TTC549 (cell line): ENCODE data around the gene INPP5D.
"Not testable (repeated sequence)": the region's sequence is repeated elsewhere in the genome, so short reads cannot be mapped to it uniquely, and the experiment has no call there.

Experiments used
- FAIRE-seq: peaks from 2 replicates; lab custom pipeline; 2012; peaks lifted over from hg19 to GRCh38; lab: Jason Lieb, UNC

INPP5D gene

DNA sequence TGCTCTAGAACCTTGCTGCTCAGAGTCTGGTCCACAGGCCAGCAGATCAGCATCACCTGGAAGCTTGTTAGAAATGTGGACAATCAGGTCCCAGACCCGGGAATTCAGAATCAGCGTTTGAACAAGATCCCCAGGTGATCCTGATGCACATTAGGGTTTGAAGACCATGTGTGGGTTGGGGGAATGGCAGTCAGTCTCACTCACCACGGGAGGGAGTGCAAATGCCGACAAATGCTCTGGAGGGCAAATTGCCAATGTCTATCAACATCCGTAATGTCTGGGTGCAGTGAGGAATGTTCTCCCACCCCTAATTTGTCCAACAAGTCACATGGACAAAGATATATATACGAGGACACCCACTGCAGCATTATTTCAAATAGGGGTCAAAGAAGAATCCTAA lies 34.5 kb downstream of the INPP5D start:
- FAIRE-seq = no peak

- FAIRE-seq = no peak
Observed at GRCh38 chr2:233096006-233096405, 35.9 kb downstream of the INPP5D start.

GRCh38 chr2:233098618-233099017 lies 38.5 kb downstream of the INPP5D start:
- FAIRE-seq = no peak

- FAIRE-seq = not testable (repeated sequence)
Observed at GRCh38 chr2:233099820-233100191, 39.7 kb downstream of the INPP5D start.

- no peak for FAIRE-seq
Observed at GRCh38 chr2:233100192-233100998, 40.3 kb downstream of the INPP5D start.

GRCh38 chr2:233101141-233101540 lies 41.0 kb downstream of the INPP5D start:
- no peak for FAIRE-seq

DNA sequence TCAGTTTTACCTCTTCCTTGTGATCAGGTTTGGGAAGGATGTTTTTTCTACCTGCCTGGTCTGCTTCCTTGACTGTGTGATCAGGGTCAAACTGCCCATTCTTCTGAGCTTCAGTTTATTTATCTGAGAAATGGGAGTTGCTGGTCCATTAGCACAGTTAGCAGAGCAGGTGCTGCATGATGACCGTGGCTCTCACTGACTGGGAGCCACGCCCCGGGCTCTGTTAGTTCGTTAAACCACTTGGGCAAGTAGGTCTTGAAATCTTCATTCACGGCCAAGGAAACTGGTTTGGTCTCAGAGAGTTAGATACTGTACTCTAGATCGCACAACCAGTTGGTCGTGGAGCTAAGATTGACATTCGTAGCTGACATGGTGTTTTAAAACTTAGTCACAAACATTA lies 41.7 kb downstream of the INPP5D start:
- no peak for FAIRE-seq

DNA sequence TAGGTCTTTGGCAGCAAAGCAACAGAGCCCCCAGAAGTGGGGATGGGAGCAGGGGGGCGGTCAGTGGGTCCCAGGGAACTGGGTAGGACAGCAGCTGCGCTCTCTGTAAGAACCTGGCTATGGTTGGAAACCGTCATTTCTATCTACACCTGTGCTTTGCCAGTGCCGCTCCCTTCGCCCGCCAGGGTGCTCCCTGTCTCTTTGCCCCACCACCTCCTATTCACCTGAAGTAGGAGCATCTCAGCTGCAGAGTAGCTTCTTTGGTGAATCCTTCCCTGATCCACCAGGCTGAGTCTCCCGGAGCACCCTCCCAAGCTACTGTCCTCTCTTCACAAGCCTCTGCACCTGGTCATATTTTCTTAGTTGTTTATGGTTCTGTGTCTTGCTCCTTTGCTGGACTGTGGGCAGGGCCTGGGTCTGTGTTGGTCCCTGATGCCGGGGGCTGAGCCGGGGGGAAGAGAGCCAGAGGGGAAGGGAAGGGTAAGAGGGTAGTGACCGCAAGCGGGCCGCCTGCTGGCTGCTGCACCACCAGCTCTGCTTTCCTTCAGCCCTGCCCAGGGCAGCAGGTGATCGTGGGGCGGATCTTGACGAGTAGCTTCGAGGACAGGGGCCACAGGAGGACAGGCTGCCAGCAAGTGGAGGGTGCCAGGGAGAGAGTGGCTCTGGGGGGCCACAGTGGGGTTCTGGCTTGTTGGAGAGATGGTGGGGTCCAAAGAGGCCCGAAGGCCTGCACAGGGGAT lies 45.2 kb downstream of the INPP5D start:
- no peak for FAIRE-seq

DNA sequence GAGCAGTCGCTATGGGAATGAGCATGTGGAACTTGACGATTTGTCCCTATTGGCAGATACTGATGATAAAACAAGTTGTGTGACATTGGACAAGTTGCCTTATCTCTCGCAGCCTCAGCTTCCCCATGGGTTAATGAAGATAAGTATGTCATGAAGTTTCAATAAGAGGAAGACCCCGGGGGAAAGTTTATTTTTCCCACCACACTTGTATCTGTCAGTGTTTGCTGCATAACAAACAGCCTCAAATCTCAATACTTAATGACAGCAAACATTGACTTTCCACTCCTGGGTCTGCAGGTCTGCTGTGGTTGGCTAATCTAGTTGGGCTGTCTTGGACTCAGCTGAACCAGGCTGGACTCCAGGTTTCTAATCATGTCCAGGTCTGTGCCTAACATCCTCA lies 45.8 kb downstream of the INPP5D start:
- FAIRE-seq = no peak

- no peak for FAIRE-seq
Observed at GRCh38 chr2:233107011-233107410, 46.9 kb downstream of the INPP5D start.

DNA sequence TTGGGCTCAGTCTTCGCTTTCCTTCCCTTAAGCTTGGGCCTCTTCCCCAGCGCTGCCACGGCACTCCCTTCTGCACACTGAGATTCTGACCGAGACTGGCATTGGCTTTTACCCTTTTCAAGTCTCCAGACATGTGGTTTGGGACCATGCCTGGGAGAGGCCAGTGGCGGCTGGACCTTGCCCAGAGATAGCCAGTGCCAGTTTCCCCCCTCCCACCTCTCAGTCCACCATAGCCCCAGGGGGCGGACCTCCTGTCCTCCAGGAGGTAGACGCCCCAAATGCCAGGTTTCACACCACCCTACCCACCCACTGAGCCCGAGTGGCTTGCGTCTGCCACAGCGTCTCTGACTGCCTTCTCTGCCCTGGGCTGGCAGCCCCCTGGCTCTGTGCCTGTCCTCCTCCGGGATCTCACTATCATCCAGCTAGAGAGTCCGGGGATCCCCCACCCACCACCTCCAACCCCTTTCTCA lies 47.7 kb downstream of the INPP5D start:
- no peak for FAIRE-seq

DNA sequence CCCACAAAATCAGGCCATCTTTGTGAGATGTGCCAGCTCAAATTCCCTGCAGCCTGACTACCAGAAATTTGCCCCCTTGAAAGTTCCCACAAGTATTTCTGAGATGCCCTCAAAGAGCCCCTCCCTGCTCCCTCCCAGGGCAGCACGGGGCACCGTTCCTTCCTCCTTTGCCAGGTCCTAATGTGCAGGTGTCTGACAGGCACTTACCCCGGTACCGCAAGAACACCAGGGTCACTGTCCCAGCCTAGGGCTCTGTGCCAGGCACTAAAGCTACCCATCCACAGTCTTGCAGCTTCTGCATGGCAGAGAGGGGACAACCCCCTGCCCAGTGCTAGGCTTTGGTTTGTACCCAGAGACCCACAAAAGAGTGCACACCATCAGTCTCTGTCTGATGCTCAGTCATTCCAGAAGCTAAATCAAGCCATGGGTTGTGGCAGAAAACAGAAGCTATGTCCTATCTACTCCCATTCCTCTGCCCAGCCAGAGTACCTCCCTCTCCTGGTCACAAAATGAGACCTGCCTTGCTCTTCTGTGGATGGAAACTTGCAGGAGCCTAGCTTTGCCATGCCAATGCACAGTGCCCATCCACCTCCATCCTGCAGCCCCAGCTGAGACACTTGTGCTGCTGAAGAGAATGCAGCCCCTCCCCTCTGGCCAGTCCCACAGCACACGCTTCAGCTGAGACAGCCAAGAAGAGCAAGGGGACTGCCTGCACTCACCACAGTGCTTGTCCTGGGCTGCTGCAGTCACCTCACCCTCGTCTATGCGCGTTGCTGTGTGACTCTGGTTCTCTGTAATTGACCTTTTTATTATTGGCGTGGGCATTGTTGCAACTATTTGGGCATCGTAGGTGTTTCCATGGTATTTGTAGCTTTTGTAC lies 48.7 kb downstream of the INPP5D start:
- FAIRE-seq = no peak

DNA sequence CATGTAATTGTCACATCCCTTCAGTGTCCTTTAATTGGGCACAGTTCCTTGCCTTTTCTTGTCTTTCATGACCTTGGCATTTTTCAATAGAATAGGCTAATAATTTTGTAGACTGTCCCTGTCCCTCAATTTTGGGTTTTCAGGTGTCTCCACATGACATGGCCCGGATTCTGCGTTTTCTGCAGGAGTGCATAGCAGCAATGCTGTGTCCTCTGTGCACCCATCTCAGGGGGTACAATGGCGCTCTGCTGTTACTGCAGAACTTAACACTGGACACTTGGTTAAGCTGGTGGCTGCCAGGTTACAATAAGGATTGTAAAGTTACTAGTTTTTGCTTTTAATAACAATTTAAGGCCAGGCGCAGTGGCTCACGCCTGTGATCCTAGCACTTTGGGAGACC lies 51.3 kb downstream of the INPP5D start:
- no peak for FAIRE-seq

- no peak for FAIRE-seq
Observed at GRCh38 chr2:233112329-233112728, 52.2 kb downstream of the INPP5D start.

GRCh38 chr2:233112776-233113452 lies 52.8 kb downstream of the INPP5D start:
- no peak for FAIRE-seq

DNA sequence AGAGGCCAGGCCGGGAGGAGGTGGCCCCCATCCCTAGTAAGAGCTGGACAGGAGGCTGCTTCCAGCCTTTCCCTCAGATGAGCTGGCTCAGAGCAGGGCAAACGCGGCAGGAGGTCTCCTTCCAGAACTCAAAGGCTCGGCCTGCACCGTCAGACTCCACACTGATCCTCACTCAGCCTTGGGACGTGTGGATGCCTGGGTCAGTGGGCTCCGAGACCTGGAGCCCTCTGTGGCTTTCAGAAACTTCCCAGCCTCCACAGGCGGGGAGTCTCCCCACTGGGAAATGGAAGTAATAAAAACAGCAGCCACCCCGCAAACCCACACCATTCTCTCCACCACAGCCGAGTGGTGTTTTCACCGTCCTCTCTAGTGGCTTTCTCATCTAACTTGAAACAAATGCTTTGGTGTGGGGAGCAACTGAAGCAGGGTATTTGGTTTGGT lies 54.3 kb downstream of the INPP5D start:
- no peak for FAIRE-seq

GRCh38 chr2:233115121-233115520 lies 55.0 kb downstream of the INPP5D start:
- no peak for FAIRE-seq

DNA sequence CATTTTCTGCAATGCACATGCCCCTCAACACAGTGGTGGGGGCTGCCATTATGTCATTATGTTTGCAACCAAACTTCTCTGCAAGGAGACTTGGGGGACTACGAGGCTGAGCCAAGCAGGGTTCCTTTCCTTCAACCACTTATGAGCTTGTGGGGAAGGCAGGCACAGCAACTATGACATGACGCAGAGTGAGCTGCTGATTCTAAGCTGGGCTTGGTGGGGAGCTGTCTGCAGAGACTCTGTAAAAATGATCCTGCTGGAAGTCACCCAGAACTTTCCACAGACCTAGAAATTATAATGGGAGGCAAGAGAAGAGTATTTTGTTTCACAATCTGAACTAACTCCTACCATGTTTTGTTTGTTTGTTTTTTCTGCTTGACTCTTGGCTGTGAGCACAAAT lies 55.6 kb downstream of the INPP5D start:
- no peak for FAIRE-seq

DNA sequence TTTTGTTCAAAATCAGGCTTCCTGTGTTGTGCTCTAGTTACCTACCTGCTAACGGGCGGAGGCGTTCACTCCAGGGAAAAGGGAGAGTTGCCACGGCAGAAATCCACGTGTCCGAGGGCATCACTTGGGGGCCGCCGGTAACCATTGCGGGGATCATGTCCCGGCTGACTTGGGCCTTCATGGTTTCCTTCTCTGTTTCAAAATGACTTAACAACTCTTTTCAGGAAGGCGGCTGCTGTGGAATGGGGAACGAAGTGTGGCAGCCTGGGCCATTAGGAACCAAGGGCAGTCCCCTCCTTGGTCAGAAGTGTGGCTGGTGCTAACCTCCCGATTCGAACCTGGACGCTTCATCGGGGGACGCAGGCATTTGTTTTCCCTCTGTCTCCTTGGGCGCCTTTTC lies 56.8 kb downstream of the INPP5D start:
- no peak for FAIRE-seq

GRCh38 chr2:233117351-233117750 lies 57.2 kb downstream of the INPP5D start:
- no peak for FAIRE-seq

DNA sequence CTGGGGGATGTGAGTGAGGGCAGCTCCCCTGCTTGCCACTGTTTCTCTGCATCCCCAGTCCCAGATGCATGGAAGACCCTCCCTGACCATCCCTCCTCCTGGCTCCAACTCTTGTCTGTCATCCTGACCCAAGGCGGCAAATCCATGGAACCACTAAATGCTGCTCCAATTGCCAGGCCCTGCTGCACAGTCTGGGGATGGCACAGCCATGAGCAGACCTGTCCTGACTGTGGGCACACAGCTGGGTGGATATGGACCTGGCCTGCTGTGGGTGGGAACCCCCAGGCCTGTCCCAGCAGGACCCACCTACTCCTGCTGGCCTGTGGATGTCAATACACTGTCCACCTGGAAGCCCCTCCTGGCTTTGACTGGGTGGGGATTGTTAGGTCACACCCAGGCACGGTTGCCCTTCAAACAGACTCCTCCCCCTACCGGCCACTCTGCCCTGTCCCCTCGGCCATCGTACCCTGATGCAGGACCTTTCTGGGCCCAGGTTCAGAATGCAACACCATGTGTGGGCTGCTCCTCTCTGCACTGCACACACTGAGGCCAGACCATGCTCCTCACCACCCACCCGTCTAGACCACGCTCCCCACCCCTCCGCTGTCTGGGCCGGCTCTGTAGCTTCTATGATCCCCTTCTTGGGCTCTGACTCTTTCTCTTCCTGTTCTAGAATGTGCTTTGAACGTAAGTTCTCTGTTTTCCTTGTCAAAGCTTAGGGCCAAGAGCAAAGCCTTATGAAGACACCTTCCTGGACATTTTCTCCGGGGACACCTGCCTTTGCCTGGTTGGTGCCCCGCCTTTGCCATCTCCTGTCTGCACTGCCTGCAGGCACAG lies 57.9 kb downstream of the INPP5D start:
- no peak for FAIRE-seq
